Spinal cord (tissue), 10 donors: ENCODE results near the gene ZBTB40. TPM values are rescaled to one million over a fixed set of nuclear protein-coding genes. Genes with fewer than 3 reads are reported as not detected.

Experiments used
- DNase-seq, 6 donors: peaks; one replicate each; pipeline versions ENCODE4 v3.0.0 to v3.0.0-alpha.2; 2013 to 2015; ENCODE audit warnings: low spot score in 6 of 6, low read depth in 4 of 6
- H3K27ac ChIP-seq: one replicate; pipeline ENCODE4 v1.5.1; 2013; ENCODE audit warnings: low read depth, low read length, control low read depth
- H3K27me3 ChIP-seq: one replicate; pipeline ENCODE4 v1.6.1; 2013; ENCODE audit warnings: low read length; ENCODE audit not compliant: control insufficient read depth, insufficient read depth
- H3K36me3 ChIP-seq: one replicate; pipeline ENCODE4 v1.6.1; 2013; ENCODE audit warnings: low read length; ENCODE audit not compliant: control insufficient read depth, insufficient read depth
- H3K4me1 ChIP-seq: one replicate; pipeline ENCODE4 v1.6.1; 2013; ENCODE audit warnings: low read length; ENCODE audit not compliant: control insufficient read depth, insufficient read depth
- H3K4me3 ChIP-seq: one replicate; pipeline ENCODE4 v1.5.1; 2013; ENCODE audit warnings: low read depth, low read length, control low read depth
- H3K9me3 ChIP-seq: one replicate; pipeline ENCODE4 v1.6.1; 2013; ENCODE audit warnings: low read length; ENCODE audit not compliant: control insufficient read depth, insufficient read depth
- WGBS: methylation state at CpG from one replicate; pipeline ENCODE4 v1.1.5; 2013; ENCODE audit warnings: missing lambda C conversion rate; ENCODE audit not compliant: insufficient coverage; 5-methylcytosine and 5-hydroxymethylcytosine counted together
- long read RNA-seq, 4 donors: transcript quantifications; one replicate each; lab custom pipeline, GENCODE V29; 2026
- polyA plus RNA-seq, 2 donors: library from polyadenylated mRNA; unstranded; fragments of 120-200 nt; gene quantifications; one replicate each; pipeline ENCODE4 v1.2.1, GENCODE V29; 2013; ENCODE audit not compliant: insufficient read length in 2 of 2
- total RNA-seq, 2 donors: library from RNA; depleted of rRNA in 1 of 2; stranded (reverse); fragments of 120-200 nt in 1 of 2; fragments of >200 nt in 1 of 2; gene quantifications; one replicate each; pipeline versions ENCODE4 v1.2.3 to v1.2.4, GENCODE V29; 2013 to 2014
- donor health status: healthy.

Gene ZBTB40
- 10 to 100 TPM; 13.6 to 18.0 TPM for total RNA-seq
- 10 to 100 TPM; 17.4 to 19.0 TPM for polyA plus RNA-seq
- long read RNA-seq, donor 1: 0 reads
- long read RNA-seq, donor 2: 0 reads
- long read RNA-seq, donor 3: 0 reads
- long read RNA-seq, donor 4: 0 reads

GRCh38 chr1:22451702-22452480, at the start of gene ZBTB40:
ZBTB40 (plus strand) TSS chr1:22451851; CDS start chr1:22489949, 38,098 bp downstream.
- Histone ChIP-seq H3K27ac (peak within 1 kb of the TSS; percentile 93), H3K4me1 (peaks cover 11% of the 10 kb centered on the region), H3K36me3 (no peaks in the 10 kb centered on the region), H3K4me3 (peak within 1 kb of the TSS; percentile 85), H3K9me3 (no peaks in the 10 kb centered on the region), H3K27me3 (no peaks in the 10 kb centered on the region)
- DNase-seq: peak; percentile 87 to 99 (median 95)
- under 1% methylated on average over 63 of the region's 68 CpGs for WGBS

- Histone ChIP-seq H3K4me3 (no peak overlapping the region), H3K27ac (no peak overlapping the region), H3K36me3 (no peaks in the 10 kb centered on the region), H3K9me3 (no peaks in the 10 kb centered on the region), H3K4me1 (peaks cover 4% of the 10 kb centered on the region), H3K27me3 (no peaks in the 10 kb centered on the region)
- 77% methylated on average over 12 of the region's 12 CpGs for WGBS
- DNase-seq: no peak
Observed at GRCh38 chr1:22402356-22403053, 49.1 kb upstream of the ZBTB40 start.

GRCh38 chr1:22404486-22404885, 47.2 kb upstream of the ZBTB40 start:
- no peak for DNase-seq
- no peaks in the 10 kb centered on the region for H3K27me3 ChIP-seq
- peaks cover 4% of the 10 kb centered on the region for H3K4me1 ChIP-seq
- H3K36me3 ChIP-seq: no peaks in the 10 kb centered on the region
- no CpG with 5 or more reads among the region's 5 CpGs for WGBS
- no peak overlapping the region for H3K27ac ChIP-seq
- H3K9me3 ChIP-seq: no peaks in the 10 kb centered on the region
- H3K4me3 ChIP-seq: no peak overlapping the region

GRCh38 chr1:22406722-22407495, 44.7 kb upstream of the ZBTB40 start:
- 95% methylated on average over 7 of the region's 13 CpGs for WGBS
- H3K27me3 ChIP-seq: no peaks in the 10 kb centered on the region
- no peak for DNase-seq
- H3K9me3 ChIP-seq: no peaks in the 10 kb centered on the region
- H3K36me3 ChIP-seq: no peaks in the 10 kb centered on the region
- H3K27ac ChIP-seq: no peak overlapping the region
- peaks cover 4% of the 10 kb centered on the region for H3K4me1 ChIP-seq
- H3K4me3 ChIP-seq: no peak overlapping the region

GRCh38 chr1:22408230-22408629, 43.4 kb upstream of the ZBTB40 start:
- no peak overlapping the region for H3K4me3 ChIP-seq
- no peaks in the 10 kb centered on the region for H3K27me3 ChIP-seq
- H3K36me3 ChIP-seq: no peaks in the 10 kb centered on the region
- no peaks in the 10 kb centered on the region for H3K9me3 ChIP-seq
- no peaks in the 10 kb centered on the region for H3K4me1 ChIP-seq
- DNase-seq: no peak
- 84% methylated on average over 3 of the region's 3 CpGs for WGBS
- H3K27ac ChIP-seq: no peak overlapping the region

GRCh38 chr1:22410401-22410800, 41.2 kb upstream of the ZBTB40 start:
- H3K4me1 ChIP-seq: peaks cover 7% of the 10 kb centered on the region
- H3K27me3 ChIP-seq: no peaks in the 10 kb centered on the region
- H3K4me3 ChIP-seq: no peak overlapping the region
- no peaks in the 10 kb centered on the region for H3K9me3 ChIP-seq
- no peak for DNase-seq
- no peak overlapping the region for H3K27ac ChIP-seq
- H3K36me3 ChIP-seq: no peaks in the 10 kb centered on the region
- 100% methylated on average over 1 of the region's 3 CpGs for WGBS

- no peak overlapping the region for H3K4me3 ChIP-seq
Observed at GRCh38 chr1:22410928-22411495, 40.6 kb upstream of the ZBTB40 start.

GRCh38 chr1:22411589-22411988, 40.1 kb upstream of the ZBTB40 start:
- no peaks in the 10 kb centered on the region for H3K36me3 ChIP-seq
- H3K4me3 ChIP-seq: no peak overlapping the region
- no peak for DNase-seq
- no peaks in the 10 kb centered on the region for H3K27me3 ChIP-seq
- H3K27ac ChIP-seq: no peak overlapping the region
- 94% methylated on average over 1 of the region's 1 CpG for WGBS
- H3K4me1 ChIP-seq: peaks cover 9% of the 10 kb centered on the region
- no peaks in the 10 kb centered on the region for H3K9me3 ChIP-seq

More at GRCh38 chr1:22410928-22411495, 40.6 kb upstream of the ZBTB40 start:
- Histone ChIP-seq H3K27ac (no peak overlapping the region), H3K9me3 (no peaks in the 10 kb centered on the region), H3K4me1 (peaks cover 7% of the 10 kb centered on the region), H3K36me3 (no peaks in the 10 kb centered on the region), H3K27me3 (no peaks in the 10 kb centered on the region)
- 96% methylated on average over 7 of the region's 10 CpGs for WGBS
- no peak for DNase-seq
